Measurements from ENCODE around the gene LRRC7. TPM values are rescaled to one million over a fixed set of nuclear protein-coding genes. Genes with fewer than 3 reads are reported as not detected.

Gene LRRC7
- total and polyA plus RNA-seq, 11 donors = 0.25 to 4.1 (median 0.49) TPM; not detected in 1

DNA sequence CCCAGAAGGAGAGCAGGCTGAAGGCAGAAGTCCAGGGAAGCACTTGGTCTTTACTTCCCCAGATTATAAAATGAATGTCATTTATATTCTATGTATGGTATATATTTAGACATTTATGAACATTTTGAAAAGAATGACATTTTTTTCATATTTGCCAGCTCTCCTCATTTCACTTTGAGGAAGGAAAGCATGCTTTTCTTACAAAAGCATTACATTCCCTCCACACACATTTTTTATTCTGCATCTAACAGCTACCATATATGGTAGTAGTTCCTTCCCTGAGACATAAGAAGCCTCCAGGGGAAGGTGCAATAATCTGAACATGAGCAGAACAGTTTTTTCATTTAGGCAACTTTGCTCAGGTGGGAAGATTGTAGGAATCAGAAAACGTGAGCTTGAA is 94.0 kb downstream of the LRRC7 start:
- no peak overlapping the region for H3K27ac ChIP-seq
- WGBS, 4 donors = 53 to 58% (median 57%) methylated on average over 1 of the region's 1 CpG
- no peak overlapping the region for H3K4me3 ChIP-seq
- H3K27me3 ChIP-seq = no peaks in the 10 kb centered on the region
- no peak for TF ChIP-seq POLR2A (IDR thresholded peaks at IDR 0.05)
- TF ChIP-seq CTCF (IDR thresholded peaks at IDR 0.05) = no peak
- no peaks in the 10 kb centered on the region for H3K4me1 ChIP-seq
- peaks cover 0 to 6% (median 0%) of the 10 kb centered on the region in 12 donors for H3K9me3 ChIP-seq
- DNase-seq = no peak
- no peaks in the 10 kb centered on the region for H3K36me3 ChIP-seq
- intact Hi-C loops (cut with DNase I) = no loop called here
- no peak for ATAC-seq

- Histone ChIP-seq H3K4me3 (no peak overlapping the region), H3K27ac (no peak overlapping the region), H3K36me3 (no peaks in the 10 kb centered on the region), H3K27me3 (no peaks in the 10 kb centered on the region), H3K9me3 (peaks cover 0 to 6% (median 0%) of the 10 kb centered on the region in 12 donors), H3K4me1 (no peaks in the 10 kb centered on the region)
- WGBS, 4 donors = 85 to 88% (median 87%) methylated on average over 2 of the region's 2 CpGs
- TF ChIP-seq POLR2A (IDR thresholded peaks at IDR 0.05) = no peak
- no peak for TF ChIP-seq CTCF (IDR thresholded peaks at IDR 0.05)
- ATAC-seq = no peak
- intact Hi-C loops (cut with DNase I) = no loop called here
- DNase-seq = no peak
These were observed 94.6 kb downstream of the LRRC7 start for GRCh38 chr1:69662321-69662720.

- ATAC-seq (no peak), DNase-seq (no peak)
- no peak overlapping the region for H3K4me3 ChIP-seq
- TF ChIP-seq CTCF (IDR thresholded peaks at IDR 0.05) = no peak
- no peaks in the 10 kb centered on the region for H3K36me3 ChIP-seq
- H3K9me3 ChIP-seq = peaks cover 0 to 7% (median 0%) of the 10 kb centered on the region in 12 donors
- no peak overlapping the region for H3K27ac ChIP-seq
- WGBS, 4 donors = 74 to 81% (median 77%) methylated on average over 7 of the region's 7 CpGs
- H3K4me1 ChIP-seq = no peaks in the 10 kb centered on the region
- intact Hi-C loops (cut with DNase I) = no loop called here
- H3K27me3 ChIP-seq = no peaks in the 10 kb centered on the region
These were observed 103.8 kb downstream of the LRRC7 start for GRCh38 chr1:69671363-69672010.

GRCh38 chr1:69673321-69673720 is 105.6 kb downstream of the LRRC7 start:
- no peak for TF ChIP-seq CTCF (IDR thresholded peaks at IDR 0.05)
- TF ChIP-seq POLR2A (IDR thresholded peaks at IDR 0.05) = no peak
- ATAC-seq (no peak), DNase-seq (no peak)
- Histone ChIP-seq H3K4me3 (no peak overlapping the region), H3K27me3 (no peaks in the 10 kb centered on the region), H3K9me3 (no peaks in the 10 kb centered on the region), H3K27ac (no peak overlapping the region), H3K36me3 (no peaks in the 10 kb centered on the region), H3K4me1 (no peaks in the 10 kb centered on the region)
- 49 to 65% (median 57%) methylated on average over 1 of the region's 1 CpG for WGBS, 4 donors
- intact Hi-C loops (cut with DNase I) = no loop called here
